SU-DHL-6 (cell line): ENCODE results near the gene GREM1.

Experiments used
- H2AFZ ChIP-seq: fragments of 200-600 bp; sonication (generic); 2 replicates; pipeline ENCODE4 v1.6.1; 2014; ENCODE audit warnings: low read depth, mild to moderate bottlenecking, moderate library complexity, mixed read lengths, antibody characterized with exemption, low read length; ENCODE audit not compliant: severe bottlenecking
- H3F3A ChIP-seq: fragments of 200-600 bp; shearing (Covaris generic); 2 replicates; pipeline ENCODE4 v1.6.0; 2016; ENCODE audit warnings: antibody characterized with exemption, mild to moderate bottlenecking; ENCODE audit not compliant: insufficient read depth
- H3K27ac ChIP-seq: fragments of 200-600 bp; sonication (generic); 2 replicates; pipeline ENCODE4 v1.5.1; 2016; ENCODE audit warnings: low read depth, mild to moderate bottlenecking, low read length, moderate library complexity, mixed read lengths
- H3K27me3 ChIP-seq: fragments of 200-600 bp; sonication (generic), shearing (Covaris generic); 2 replicates; pipeline ENCODE4 v1.6.0; 2014; ENCODE audit warnings: mild to moderate bottlenecking, low read length
- H3K36me3 ChIP-seq: fragments of 200-600 bp; sonication (generic); 2 replicates; pipeline ENCODE4 v1.6.1; 2014; ENCODE audit warnings: mild to moderate bottlenecking, low read length, mixed read lengths
- H3K4me2 ChIP-seq: fragments of 300-600, 200-600 bp; shearing (Covaris generic), sonication (generic); 2 replicates; pipeline ENCODE4 v1.6.0; 2014; ENCODE audit warnings: low read length, low read depth, mild to moderate bottlenecking; ENCODE audit not compliant: poor library complexity, severe bottlenecking
- H3K4me3 ChIP-seq: fragments of 200-600 bp; sonication (generic); 2 replicates; pipeline ENCODE4 v1.5.1; 2014; ENCODE audit warnings: antibody characterized with exemption, low read length, mild to moderate bottlenecking, mixed read lengths; ENCODE audit not compliant: insufficient read depth, poor library complexity, severe bottlenecking
- H3K79me2 ChIP-seq: fragments of 200-600 bp; sonication (generic); 2 replicates; pipeline ENCODE4 v1.6.1; 2014; ENCODE audit warnings: mild to moderate bottlenecking, low read length, moderate library complexity; ENCODE audit not compliant: insufficient read depth
- H3K9ac ChIP-seq: fragments of 200-600 bp; sonication (generic); 2 replicates; pipeline ENCODE4 v1.7.0; 2014; ENCODE audit warnings: mild to moderate bottlenecking, low read length
- H3K9me2 ChIP-seq: fragments of 200-600 bp; sonication (generic); replicated peaks from 2 replicates; pipeline ENCODE4 v1.6.1; 2014; ENCODE audit warnings: low read length; ENCODE audit not compliant: insufficient read depth
- H3K9me3 ChIP-seq: fragments of 200-600 bp; sonication (generic); 2 replicates; pipeline ENCODE4 v1.6.1; 2014; ENCODE audit warnings: low read length, mixed read lengths; ENCODE audit not compliant: insufficient read depth
- H4K20me1 ChIP-seq: fragments of 200-600 bp; sonication (generic); 2 replicates; pipeline ENCODE4 v1.6.1; 2014; ENCODE audit warnings: low read depth, mild to moderate bottlenecking, antibody characterized with exemption, low read length, moderate library complexity, mixed read lengths
- CTCF ChIP-seq: fragments of 200-600 bp; sonication (generic); IDR thresholded peaks from one replicate; pipeline ENCODE4 v1.5.1; 2017; ENCODE audit warnings: antibody characterized with exemption, mild to moderate bottlenecking, low read length, moderate library complexity; ENCODE audit not compliant: insufficient read depth, poor library complexity, severe bottlenecking
- EZH2phosphoT487 ChIP-seq: fragments of 200-600 bp; sonication (generic), shearing (Covaris generic); conservative IDR thresholded peaks from 2 replicates; pipeline ENCODE4 v1.6.1; 2018; ENCODE audit warnings: mild to moderate bottlenecking, antibody characterized with exemption, low read length, moderate library complexity, mixed read lengths

GREM1 gene

DNA sequence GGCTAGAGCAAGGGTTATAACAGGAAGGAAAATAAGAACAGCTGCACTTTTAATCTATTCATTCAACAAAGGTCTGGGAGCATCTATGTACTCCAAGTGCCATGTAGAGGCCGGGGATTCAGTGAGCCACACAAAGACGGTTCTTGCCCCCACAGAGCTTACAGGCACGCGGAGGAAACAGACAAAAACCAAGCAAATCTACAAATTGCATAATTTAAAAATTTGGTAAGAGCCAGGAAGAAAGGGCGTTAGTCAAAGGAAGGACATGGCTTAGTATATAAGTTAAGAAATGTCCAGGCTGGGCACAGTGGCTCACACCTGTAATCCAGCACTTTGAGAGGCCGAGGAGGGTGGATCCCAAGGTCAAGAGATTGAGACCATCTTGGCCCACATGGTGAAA lies 10.4 kb upstream of the GREM1 start:
- Histone ChIP-seq H3K9ac (no peak overlapping the region), H3K27me3 (no peaks in the 10 kb centered on the region), H3K4me3 (no peak overlapping the region), H3F3A (no peaks in the 10 kb centered on the region), H3K27ac (no peak overlapping the region), H3K36me3 (no peaks in the 10 kb centered on the region), H2AFZ (no peak overlapping the region), H3K9me3 (no peaks in the 10 kb centered on the region), H3K79me2 (no peaks in the 10 kb centered on the region), H4K20me1 (no peaks in the 10 kb centered on the region), H3K9me2 (no peaks in the 10 kb centered on the region), H3K4me2 (no peak overlapping the region)
- TF ChIP-seq CTCF = no peak
- TF ChIP-seq EZH2phosphoT487 = no peak

DNA sequence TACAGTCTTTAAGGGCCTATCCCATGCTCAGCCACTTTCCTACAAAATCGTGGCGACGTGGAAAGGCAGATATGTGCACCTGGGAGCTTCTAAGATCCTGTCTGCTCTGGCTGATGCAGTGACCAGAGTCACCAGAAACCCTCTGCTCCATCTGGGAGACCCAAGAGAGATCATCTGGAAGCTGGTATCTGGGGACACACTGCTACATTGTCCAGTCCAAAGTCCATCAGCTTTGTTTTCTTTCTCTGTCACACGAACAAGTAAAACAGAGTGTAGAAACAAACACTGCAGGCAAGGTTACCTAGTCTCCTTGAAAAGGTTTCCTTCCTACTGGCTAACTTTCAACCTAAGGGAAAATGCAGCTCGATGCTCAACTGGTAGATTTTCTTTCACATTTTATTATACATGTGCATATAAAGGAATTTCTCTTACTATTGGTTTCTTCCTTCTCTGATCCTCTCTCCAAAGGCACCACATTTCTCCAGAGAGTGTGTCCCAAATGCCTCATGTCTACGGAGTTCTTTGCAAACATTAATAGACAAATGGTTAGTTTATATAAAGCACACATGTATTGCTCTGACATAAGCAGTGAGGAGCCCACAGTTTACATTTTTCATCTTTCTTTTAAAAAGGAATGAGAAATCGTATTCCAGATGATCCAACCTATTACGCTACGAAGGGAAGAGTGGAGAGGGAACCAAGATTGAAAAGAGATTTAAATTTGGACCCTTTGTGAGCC lies 8.3 kb upstream of the GREM1 start:
- Histone ChIP-seq H3K27me3 (no peaks in the 10 kb centered on the region), H4K20me1 (no peaks in the 10 kb centered on the region), H3K36me3 (no peaks in the 10 kb centered on the region), H3K9me3 (no peaks in the 10 kb centered on the region), H3K27ac (no peak overlapping the region), H3K9me2 (no peaks in the 10 kb centered on the region), H3K9ac (no peak overlapping the region), H3K79me2 (no peaks in the 10 kb centered on the region), H3F3A (no peaks in the 10 kb centered on the region), H2AFZ (no peak overlapping the region), H3K4me3 (no peak overlapping the region), H3K4me2 (no peak overlapping the region)
- no peak for TF ChIP-seq CTCF

GRCh38 chr15:32715276-32715675 lies 2.5 kb upstream of the GREM1 start:
- Histone ChIP-seq H3F3A (no peaks in the 10 kb centered on the region), H3K27me3 (no peaks in the 10 kb centered on the region), H3K36me3 (no peaks in the 10 kb centered on the region), H3K27ac (no peak overlapping the region), H3K79me2 (no peaks in the 10 kb centered on the region), H3K9ac (no peak overlapping the region), H3K4me3 (no peak overlapping the region), H2AFZ (no peak overlapping the region), H3K9me2 (no peaks in the 10 kb centered on the region), H3K4me2 (no peak overlapping the region), H3K9me3 (no peaks in the 10 kb centered on the region), H4K20me1 (no peaks in the 10 kb centered on the region)
- TF ChIP-seq EZH2phosphoT487 (no peak), CTCF (no peak)
